Inflammatory macrophage treated with lipopolysaccharide for 4 hours (primary cell): ENCODE measurements around the gene OR52I1.

Experiments
- DNase-seq: peaks from one replicate; pipeline ENCODE4 v3.0.0-alpha.2; 2020

Gene OR52I1

GRCh38 chr11:4593739-4594138 is at the start of gene OR52I1:
Gene OR52I1, plus strand, starts transcription at chr11:4594039. Its CDS starts 0 bp downstream, at chr11:4594039.
- no peak for DNase-seq

- DNase-seq, result no peak
Measured at GRCh38 chr11:4544891-4545290, 48.9 kb upstream of the OR52I1 start, which contains the start of gene OR52M1. Gene OR52M1, plus strand, starts transcription at chr11:4545191. Its CDS starts 0 bp downstream, at chr11:4545191.

- no peak for DNase-seq
Measured at GRCh38 chr11:4546878-4547277, 47.0 kb upstream of the OR52I1 start.

- no peak for DNase-seq
Measured at GRCh38 chr11:4547416-4547815, 46.4 kb upstream of the OR52I1 start.

- DNase-seq, result peak; percentile 19
Measured at GRCh38 chr11:4551346-4551979, 42.4 kb upstream of the OR52I1 start.

GRCh38 chr11:4559527-4560440 is 34.1 kb upstream of the OR52I1 start:
- DNase-seq, result no peak

- DNase-seq, result no peak
Measured at GRCh38 chr11:4560467-4560866, 33.4 kb upstream of the OR52I1 start.

- DNase-seq, result no peak
Measured at GRCh38 chr11:4565371-4565770, 28.5 kb upstream of the OR52I1 start.

GRCh38 chr11:4569075-4569474 is 24.8 kb upstream of the OR52I1 start:
- DNase-seq, result no peak

GRCh38 chr11:4576880-4577279 is 17.0 kb upstream of the OR52I1 start:
- no peak for DNase-seq

GRCh38 chr11:4577761-4578160 is 16.1 kb upstream of the OR52I1 start:
- DNase-seq, result no peak

- no peak for DNase-seq
Measured at GRCh38 chr11:4578624-4579023, 15.2 kb upstream of the OR52I1 start.

- no peak for DNase-seq
Measured at GRCh38 chr11:4580124-4580523, 13.7 kb upstream of the OR52I1 start.

GRCh38 chr11:4581443-4581842 is 12.4 kb upstream of the OR52I1 start, which contains the start of gene OR52I2:
Gene OR52I2, plus strand, starts transcription at chr11:4581743.
- no peak for DNase-seq

- DNase-seq, result no peak
Measured at GRCh38 chr11:4589017-4589416, 4.8 kb upstream of the OR52I1 start.

GRCh38 chr11:4605057-4605456 is 11.2 kb downstream of the OR52I1 start:
- no peak for DNase-seq

GRCh38 chr11:4606231-4607015 is 12.6 kb downstream of the OR52I1 start:
- DNase-seq, result no peak

GRCh38 chr11:4607096-4607495 is 13.3 kb downstream of the OR52I1 start:
- DNase-seq, result peak; percentile 37

GRCh38 chr11:4607781-4608666 is 14.2 kb downstream of the OR52I1 start, which contains the start of gene TRIM68:
Gene TRIM68, minus strand, starts transcription at chr11:4608231. Its CDS starts 2,727 bp downstream, at chr11:4605504.
- peak; percentile 96 for DNase-seq

- DNase-seq, result peak; percentile 31
Measured at GRCh38 chr11:4610258-4610935, 16.6 kb downstream of the OR52I1 start.

- no peak for DNase-seq
Measured at GRCh38 chr11:4611986-4612385, 18.1 kb downstream of the OR52I1 start.
